HCT116 (cell line): ENCODE results near the gene MAFG. TPM values are rescaled to one million over a fixed set of nuclear protein-coding genes. Genes with fewer than 3 reads are reported as not detected.

Experiments used
- ATAC-seq: fragments of 200-7000 bp; cut with Tn5 transposase; 2 replicates; pipeline ENCODE4 v1.9.1; 2020; ENCODE audit warnings: mild to moderate bottlenecking, moderate library complexity
- BruUV-seq: library from RNA; stranded (reverse); fragments of 400-500 nt; replicated peaks from 2 replicates; lab custom pipeline; 2021; lab: Mats Ljungman, UMichigan
- CTCF ChIA-PET: fragments of 300-600 bp; sonication (Branson Sonifier 250); formaldehyde crosslinking; loops from one replicate; lab custom pipeline; 2021; ENCODE audit warnings: antibody characterized with exemption; lab: Charles Lee
- POLR2A ChIA-PET: fragments of 300-600, 350-600 bp; sonication (Branson Sonifier 250); formaldehyde crosslinking; loops from one replicate; lab custom pipeline; 2021; ENCODE audit warnings: antibody characterized with exemption; lab: Charles Lee
- RAD21 ChIA-PET, 2 experiments: fragments of 300-600 bp; sonication (Branson Sonifier 250); formaldehyde crosslinking; loops; one replicate each; lab custom pipeline; 2023; ENCODE audit warnings: low total read pairs in 2 of 2; ENCODE audit not compliant: uncharacterized antibody in 2 of 2, unreplicated experiment in 2 of 2, low non-redundant PET in 1 of 2; lab: Charles Lee
- DNase-seq: peaks from one replicate; pipeline ENCODE4 v3.0.0-alpha.2; 2010; ENCODE audit warnings: low read depth, low spot score
- H2AFZ ChIP-seq: fragments of 200-600 bp; shearing (Covaris generic), sonication (generic); 2 replicates; pipeline ENCODE4 v1.6.1; 2017; ENCODE audit warnings: low read depth, mixed run types, mixed read lengths, antibody characterized with exemption, low read length; ENCODE audit not compliant: poor library complexity, severe bottlenecking
- H3K27ac ChIP-seq: 2 replicates; pipeline ENCODE4 v1.5.1; 2012; ENCODE audit warnings: low read depth, low read length
- H3K27me3 ChIP-seq: fragments of 200-600 bp; sonication (generic); 2 replicates; pipeline ENCODE4 v1.6.1; 2016; ENCODE audit warnings: mixed run types, low read length, mixed read lengths; ENCODE audit not compliant: insufficient read depth
- H3K36me3 ChIP-seq, 2 experiments: fragments of 200-500 bp in 1 of 2; fragments of 200-600 bp in 1 of 2; sonication (Bioruptor generic) in 1 of 2; sonication (generic) in 1 of 2; 2 replicates each; pipeline versions ENCODE4 v1.5.1 to v1.6.1; 2014 to 2016; ENCODE audit warnings: low read length in 2 of 2, inconsistent platforms in 1 of 2, mixed read lengths in 1 of 2, mixed run types in 1 of 2; ENCODE audit not compliant: insufficient read depth in 2 of 2, control insufficient read depth in 1 of 2
- H3K4me1 ChIP-seq, 2 experiments: fragments of 200-600 bp in 1 of 2; sonication (generic) in 1 of 2; 2 replicates each; pipeline versions ENCODE4 v1.5.1 to v1.6.1; 2012 to 2017; ENCODE audit warnings: low read length in 2 of 2, inconsistent platforms in 1 of 2, mild to moderate bottlenecking in 1 of 2, mixed read lengths in 1 of 2, mixed run types in 1 of 2, moderate library complexity in 1 of 2; ENCODE audit not compliant: insufficient read depth in 2 of 2, control insufficient read depth in 1 of 2
- H3K4me2 ChIP-seq: fragments of 200-600 bp; sonication (generic); 2 replicates; pipeline ENCODE4 v1.6.1; 2017; ENCODE audit warnings: mixed run types, low read length, mixed read lengths
- H3K4me3 ChIP-seq, 2 experiments: fragments of 200-600 bp in 1 of 2; sonication (generic) in 1 of 2; replicated peaks in 1 of 2; 2 replicates each; pipeline ENCODE4 v1.5.1; 2011 to 2016; ENCODE audit warnings: low read length in 2 of 2, control low read depth in 1 of 2, low read depth in 1 of 2, mild to moderate bottlenecking in 1 of 2, mixed read lengths in 1 of 2, mixed run types in 1 of 2
- H3K79me2 ChIP-seq: fragments of 200-600 bp; sonication (generic); 2 replicates; pipeline ENCODE4 v1.6.1; 2017; ENCODE audit warnings: mild to moderate bottlenecking, mixed run types, low read length, moderate library complexity, mixed read lengths; ENCODE audit not compliant: insufficient read depth
- H3K9ac ChIP-seq: fragments of 200-600 bp; sonication (generic); 2 replicates; pipeline ENCODE4 v1.6.1; 2016; ENCODE audit warnings: low read length, mixed read lengths
- H3K9me2 ChIP-seq: fragments of 200-600 bp; sonication (generic), shearing (Covaris generic); 2 replicates; pipeline ENCODE4 v1.6.1; 2017; ENCODE audit warnings: mixed run types, mild to moderate bottlenecking, moderate library complexity; ENCODE audit not compliant: insufficient read depth
- H3K9me3 ChIP-seq, 2 experiments: fragments of 200-500 bp in 1 of 2; fragments of 200-600 bp in 1 of 2; sonication (Bioruptor generic) in 1 of 2; sonication (generic) in 1 of 2; 2 replicates each; pipeline ENCODE4 v1.6.1; 2014 to 2017; ENCODE audit warnings: low read length in 2 of 2, mixed read lengths in 2 of 2, inconsistent platforms in 1 of 2, low read depth in 1 of 2, mild to moderate bottlenecking in 1 of 2, mixed run types in 1 of 2, moderate library complexity in 1 of 2; ENCODE audit not compliant: control insufficient read depth in 1 of 2, insufficient read depth in 1 of 2
- H4K20me1 ChIP-seq: fragments of 200-600 bp; sonication (generic), shearing (Covaris generic); 2 replicates; pipeline ENCODE4 v1.6.1; 2017; ENCODE audit warnings: mixed run types, mild to moderate bottlenecking, moderate library complexity; ENCODE audit not compliant: insufficient read depth
- EZH2 ChIP-seq: fragments of 200-600 bp; sonication (generic); IDR thresholded peaks from 2 replicates; pipeline ENCODE4 v1.6.1; 2017; ENCODE audit warnings: antibody characterized with exemption, mixed run types
- MAX ChIP-seq: IDR thresholded peaks from 2 replicates; pipeline ENCODE4 v1.6.1; 2012
- POLR2A ChIP-seq: IDR thresholded peaks from 2 replicates; pipeline ENCODE4 v1.7.0; 2011; ENCODE audit warnings: borderline replicate concordance; ENCODE audit not compliant: insufficient read depth, insufficient read length; ENCODE audit errors: extremely low read depth
- SRF ChIP-seq: IDR thresholded peaks from 2 replicates; pipeline ENCODE4 v1.6.1; 2012; ENCODE audit warnings: low read depth
- YY1 ChIP-seq: IDR thresholded peaks from 2 replicates; pipeline ENCODE4 v1.6.1; 2011; ENCODE audit warnings: low read length, low read depth, moderate library complexity, mild to moderate bottlenecking; ENCODE audit not compliant: insufficient replicate concordance; ENCODE audit errors: extremely low read depth
- ZFX ChIP-seq: fragments of 450-650 bp; IDR thresholded peaks from 2 replicates; pipeline ENCODE4 v1.6.1; 2017
- intact Hi-C: fragments of 100-400 bp; cut with micrococcal nuclease; formaldehyde crosslinking; loops from 2 replicates; pipeline ENCODE4 v1.10.0; 2022
- total RNA-seq: library from RNA; stranded (reverse); gene quantifications from one replicate; pipeline ENCODE4 v1.2.1, GENCODE V29; 2021; ENCODE audit not compliant: unreplicated experiment
- TF ChIP-seq, protein P1 (sequence below): IDR thresholded peaks from 2 replicates; pipeline ENCODE4 v1.6.1; 2011; ENCODE audit warnings: mild to moderate bottlenecking, low read length, moderate library complexity; ENCODE audit not compliant: insufficient replicate concordance; ENCODE audit errors: extremely low read depth
- TF ChIP-seq, protein P2 (sequence below), 3 experiments: fragments of 200-600 bp in 1 of 3; sonication (generic) in 1 of 3; IDR thresholded peaks in 2 of 3; conservative IDR thresholded peaks in 1 of 3; 2 replicates each; pipeline ENCODE4 v1.5.1; 2012 to 2017; ENCODE audit warnings: low read depth in 2 of 3, low read length in 2 of 3, antibody characterized with exemption in 1 of 3, borderline replicate concordance in 1 of 3, control low read depth in 1 of 3, mild to moderate bottlenecking in 1 of 3, mixed read lengths in 1 of 3, mixed run types in 1 of 3, moderate library complexity in 1 of 3; ENCODE audit not compliant: insufficient read depth in 1 of 3

Gene MAFG
- total RNA-seq, 1 experiment from 2014 or later, result 46.8 TPM

GRCh38 chr17:81950501-81950900 is 23.0 kb upstream of the MAFG start:
- RAD21 ChIA-PET, result no interaction called here
- no peaks in the 10 kb centered on the region for H3K79me2 ChIP-seq
- POLR2A ChIA-PET, result interaction anchor here (2.6 kb wide), 1 partner anchor 72 kb away, joined by 6 read pairs; the partner anchor contains the start of genes CENPX and LRRC45

More at GRCh38 chr17:81950501-81950900, 23.0 kb upstream of the MAFG start:
- H4K20me1 ChIP-seq, result no peaks in the 10 kb centered on the region
- H3K4me1 ChIP-seq, result peaks cover 0 to 13% of the 10 kb centered on the region in 2 experiments; a peak in 1 of 4 replicates
- H3K9me2 ChIP-seq, result no peaks in the 10 kb centered on the region
- no peak for DNase-seq
- no peak overlapping the region for H3K4me3 ChIP-seq
- no peaks in the 10 kb centered on the region for H3K27me3 ChIP-seq
- H3K4me2 ChIP-seq, result no peak overlapping the region
- no peak overlapping the region for H3K9ac ChIP-seq
- H3K27ac ChIP-seq, result no peak overlapping the region
- no TSS peak for BruUV-seq
- H3K36me3 ChIP-seq, result no peaks in the 10 kb centered on the region
- ATAC-seq, result no peak
- TF ChIP-seq YY1 (no peak), SRF (no peak), POLR2A (no peak), ZFX (no peak), MAX (no peak), EZH2 (no peak)
- TF ChIP-seq, protein P1, sequence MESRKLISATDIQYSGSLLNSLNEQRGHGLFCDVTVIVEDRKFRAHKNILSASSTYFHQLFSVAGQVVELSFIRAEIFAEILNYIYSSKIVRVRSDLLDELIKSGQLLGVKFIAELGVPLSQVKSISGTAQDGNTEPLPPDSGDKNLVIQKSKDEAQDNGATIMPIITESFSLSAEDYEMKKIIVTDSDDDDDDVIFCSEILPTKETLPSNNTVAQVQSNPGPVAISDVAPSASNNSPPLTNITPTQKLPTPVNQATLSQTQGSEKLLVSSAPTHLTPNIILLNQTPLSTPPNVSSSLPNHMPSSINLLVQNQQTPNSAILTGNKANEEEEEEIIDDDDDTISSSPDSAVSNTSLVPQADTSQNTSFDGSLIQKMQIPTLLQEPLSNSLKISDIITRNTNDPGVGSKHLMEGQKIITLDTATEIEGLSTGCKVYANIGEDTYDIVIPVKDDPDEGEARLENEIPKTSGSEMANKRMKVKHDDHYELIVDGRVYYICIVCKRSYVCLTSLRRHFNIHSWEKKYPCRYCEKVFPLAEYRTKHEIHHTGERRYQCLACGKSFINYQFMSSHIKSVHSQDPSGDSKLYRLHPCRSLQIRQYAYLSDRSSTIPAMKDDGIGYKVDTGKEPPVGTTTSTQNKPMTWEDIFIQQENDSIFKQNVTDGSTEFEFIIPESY, result no peak
- TF ChIP-seq, protein P2, sequence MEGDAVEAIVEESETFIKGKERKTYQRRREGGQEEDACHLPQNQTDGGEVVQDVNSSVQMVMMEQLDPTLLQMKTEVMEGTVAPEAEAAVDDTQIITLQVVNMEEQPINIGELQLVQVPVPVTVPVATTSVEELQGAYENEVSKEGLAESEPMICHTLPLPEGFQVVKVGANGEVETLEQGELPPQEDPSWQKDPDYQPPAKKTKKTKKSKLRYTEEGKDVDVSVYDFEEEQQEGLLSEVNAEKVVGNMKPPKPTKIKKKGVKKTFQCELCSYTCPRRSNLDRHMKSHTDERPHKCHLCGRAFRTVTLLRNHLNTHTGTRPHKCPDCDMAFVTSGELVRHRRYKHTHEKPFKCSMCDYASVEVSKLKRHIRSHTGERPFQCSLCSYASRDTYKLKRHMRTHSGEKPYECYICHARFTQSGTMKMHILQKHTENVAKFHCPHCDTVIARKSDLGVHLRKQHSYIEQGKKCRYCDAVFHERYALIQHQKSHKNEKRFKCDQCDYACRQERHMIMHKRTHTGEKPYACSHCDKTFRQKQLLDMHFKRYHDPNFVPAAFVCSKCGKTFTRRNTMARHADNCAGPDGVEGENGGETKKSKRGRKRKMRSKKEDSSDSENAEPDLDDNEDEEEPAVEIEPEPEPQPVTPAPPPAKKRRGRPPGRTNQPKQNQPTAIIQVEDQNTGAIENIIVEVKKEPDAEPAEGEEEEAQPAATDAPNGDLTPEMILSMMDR (IDR thresholded peaks at IDR 0.05 in 2 of 3, conservative IDR thresholded peaks at IDR 0.05 in 1 of 3; ENCODE audit: borderline replicate concordance in 1 of 3, insufficient read depth in 1 of 3, low read depth in 2 of 3, low read length in 2 of 3), result no peak
- no peak overlapping the region for H2AFZ ChIP-seq
- intact Hi-C loops, result no loop called here
- CTCF ChIA-PET, result interaction anchor here (2.0 kb wide), 1 partner anchor 9 kb away, joined by 7 read pairs; no protein-coding TSS in a partner anchor
- no peaks in the 10 kb centered on the region for H3K9me3 ChIP-seq
